22Rv1 (cell line): Measurements from ENCODE around the gene GPR157.

Source experiments
- H3K27ac ChIP-seq: fragments of 450-650 bp; 2 replicates; pipeline ENCODE4 v1.5.1; 2017
- CTCF ChIP-seq: fragments of 450-650 bp; IDR thresholded peaks from 2 replicates; pipeline ENCODE4 v1.5.1; 2017; ENCODE audit warnings: mild to moderate bottlenecking
- ZFX ChIP-seq: fragments of 450-650 bp; IDR thresholded peaks from 2 replicates; pipeline ENCODE4 v1.6.1; 2017; ENCODE audit warnings: antibody characterized with exemption, borderline replicate concordance

The GPR157 gene

GRCh38 chr1:9052272-9053049 is 76.4 kb downstream of the GPR157 start:
- H3K27ac ChIP-seq = no peak overlapping the region
- TF ChIP-seq ZFX (no peak), CTCF (no peak)

GRCh38 chr1:9051379-9051778 is 77.5 kb downstream of the GPR157 start:
- no peak overlapping the region for H3K27ac ChIP-seq
- no peak for TF ChIP-seq CTCF
- TF ChIP-seq ZFX = no peak

DNA sequence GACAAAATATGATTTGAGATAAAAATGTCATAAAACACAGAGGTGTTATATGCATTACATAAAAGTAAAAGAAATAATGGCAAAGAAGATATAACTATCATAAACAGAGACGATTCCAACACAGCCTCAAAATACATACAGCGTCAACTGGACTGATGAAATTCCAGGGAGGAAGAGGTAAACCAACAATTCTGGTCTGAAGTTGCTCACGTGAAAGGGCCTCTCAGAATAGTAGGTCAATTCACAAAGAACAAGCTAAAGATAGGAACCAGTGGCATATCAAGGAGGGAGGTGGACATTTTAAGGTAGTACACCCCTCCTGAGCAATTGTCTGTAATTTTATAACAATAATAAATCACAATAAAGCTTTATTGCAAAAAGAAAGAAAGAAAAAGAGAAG is 78.1 kb downstream of the GPR157 start:
- H3K27ac ChIP-seq = no peak overlapping the region
- TF ChIP-seq ZFX (no peak), CTCF (no peak)
